ENCODE results near the gene MYOM1.
"Not testable (repeated sequence)": the region's sequence is repeated elsewhere in the genome, so short reads cannot be mapped to it uniquely, and the experiment has no call there.

MYOM1 gene

DNA sequence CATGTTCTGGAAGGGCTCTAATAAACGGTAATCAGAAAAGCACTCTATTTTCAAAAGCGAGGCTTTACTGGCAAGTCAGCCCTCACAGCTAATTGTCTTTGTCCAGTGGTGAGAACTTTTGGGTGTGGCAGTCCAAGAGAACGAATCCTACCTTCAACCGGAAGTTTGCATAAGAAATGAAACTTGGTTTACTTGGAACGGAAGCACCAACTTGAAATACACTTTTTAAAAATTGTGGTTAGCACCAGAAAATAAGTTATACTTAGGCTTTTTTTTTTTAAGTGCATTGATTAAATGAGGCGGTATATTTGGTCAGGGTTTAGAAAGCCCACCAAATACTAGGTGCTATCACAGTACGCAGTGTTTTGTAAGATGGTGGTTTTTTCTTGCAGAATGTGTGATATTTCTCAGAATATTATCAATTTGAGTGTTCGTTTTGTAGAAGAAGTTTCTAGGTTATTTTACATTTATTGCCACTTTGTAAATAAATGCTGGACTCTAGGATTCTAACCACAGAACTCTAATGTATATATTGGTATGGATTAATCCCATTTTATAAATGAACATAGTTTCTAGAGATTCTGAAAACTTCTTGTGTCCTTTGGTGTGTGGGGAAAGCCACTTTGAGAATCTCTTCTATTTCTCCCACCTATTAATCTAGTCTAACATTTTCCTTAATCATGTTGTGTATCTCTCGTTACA, 29.0 kb upstream of the MYOM1 start:
- DNase-seq: no peak

DNA sequence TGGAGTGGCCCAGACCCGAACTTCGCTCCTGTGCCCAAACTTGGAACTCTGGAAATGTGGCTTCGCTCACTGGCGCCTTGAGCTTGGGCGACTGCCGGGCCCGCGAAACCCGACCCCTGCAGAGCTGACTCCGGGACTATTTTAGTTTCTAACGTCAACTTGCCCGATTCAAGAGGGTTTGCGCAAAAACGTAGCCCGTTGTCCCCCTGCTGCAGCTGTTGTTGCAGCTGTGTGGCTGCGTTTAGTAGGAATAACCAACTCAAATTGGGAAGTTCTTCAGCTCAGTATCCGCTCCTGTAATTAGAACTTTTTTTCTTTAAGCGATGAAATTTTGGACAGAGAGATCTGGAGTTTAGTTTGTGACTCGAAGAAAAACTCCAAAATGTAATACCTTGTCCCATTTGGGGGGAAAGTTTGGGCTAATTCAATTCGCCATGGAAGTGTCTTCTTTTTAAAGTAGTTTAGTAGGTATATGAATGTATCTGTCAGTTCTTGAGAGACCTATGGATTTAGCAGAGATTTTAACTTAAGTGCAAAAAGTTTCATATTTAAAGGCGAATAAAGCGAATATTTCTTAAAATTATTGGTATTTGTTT, 28.4 kb upstream of the MYOM1 start:
- DNase-seq: peak; percentile 30

DNA sequence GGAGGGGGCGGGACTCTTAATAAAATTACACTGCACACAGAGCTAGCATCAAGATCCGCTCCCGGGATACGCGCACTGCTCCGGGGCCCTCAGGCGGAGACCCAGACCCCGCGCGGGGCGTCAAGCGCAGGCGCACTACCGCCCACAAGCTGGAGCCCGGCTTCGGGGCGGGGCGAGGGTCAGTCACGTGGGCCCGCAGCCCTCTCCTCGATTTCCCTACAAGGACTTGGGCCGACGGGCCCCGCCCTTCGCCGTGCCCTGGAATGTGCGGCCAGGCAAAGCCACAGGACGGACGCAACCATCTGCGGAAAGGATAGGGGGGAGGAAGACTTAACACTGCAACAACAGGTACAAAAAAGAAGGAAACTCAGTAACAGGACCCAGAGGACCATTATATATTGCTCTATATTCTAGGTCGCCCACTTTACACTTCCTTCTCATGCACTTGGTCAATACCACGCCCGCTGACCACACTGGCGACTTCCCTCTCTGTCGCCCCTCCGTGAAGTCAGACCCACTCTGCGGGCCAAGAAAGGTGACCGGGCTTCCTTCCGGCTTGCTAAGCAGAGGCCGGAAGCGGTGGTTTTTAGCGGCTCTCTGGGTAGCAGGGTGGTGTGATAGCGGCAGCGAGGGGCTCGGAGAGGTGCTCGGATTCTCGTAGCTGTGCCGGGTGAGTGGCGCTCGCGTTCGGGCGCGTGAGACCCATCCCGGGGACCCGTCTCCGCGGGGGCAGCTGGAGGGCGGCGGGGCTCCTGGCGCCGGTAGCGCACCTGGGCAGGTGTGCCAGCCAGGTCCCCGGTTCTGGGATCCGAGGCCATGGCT, 27.7 kb upstream of the MYOM1 start, which contains the start of gene MYL12A:
Gene MYL12A (plus strand): TSS at position 562 of the 822 bp plus-strand sequence. CDS start 5,447 bp downstream, outside the sequence.
- DNase-seq: peak; percentile 88

DNA sequence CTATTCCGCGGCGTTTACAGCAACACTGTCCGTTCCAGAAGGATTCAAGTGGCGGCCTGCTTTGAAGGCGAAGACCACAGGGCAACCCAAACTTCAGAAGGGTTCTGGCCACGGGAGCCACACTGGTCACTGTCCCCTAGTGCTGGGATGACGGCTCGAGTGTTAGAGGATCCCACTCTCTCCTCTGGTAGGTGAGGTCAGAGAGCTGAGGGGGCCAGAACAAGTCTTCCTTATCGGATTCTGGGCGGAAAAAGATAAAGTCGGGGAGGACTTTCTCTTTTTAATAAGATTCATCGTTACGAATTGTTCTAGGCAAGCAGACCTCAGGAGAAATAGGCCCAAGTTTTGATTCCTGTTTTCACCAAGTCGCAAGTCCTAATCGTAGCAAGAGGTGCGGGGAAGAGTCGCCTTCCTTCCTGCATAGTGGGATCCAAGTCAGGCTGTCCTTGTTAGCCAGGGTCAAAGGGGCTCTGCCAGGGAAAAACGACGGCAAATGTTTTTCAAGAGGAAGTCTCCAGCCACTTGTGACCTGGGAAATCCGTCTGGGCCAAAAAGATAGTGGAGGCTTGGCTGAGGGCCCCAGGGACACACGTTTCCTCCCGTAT, 27.0 kb upstream of the MYOM1 start:
- no peak for DNase-seq

DNA sequence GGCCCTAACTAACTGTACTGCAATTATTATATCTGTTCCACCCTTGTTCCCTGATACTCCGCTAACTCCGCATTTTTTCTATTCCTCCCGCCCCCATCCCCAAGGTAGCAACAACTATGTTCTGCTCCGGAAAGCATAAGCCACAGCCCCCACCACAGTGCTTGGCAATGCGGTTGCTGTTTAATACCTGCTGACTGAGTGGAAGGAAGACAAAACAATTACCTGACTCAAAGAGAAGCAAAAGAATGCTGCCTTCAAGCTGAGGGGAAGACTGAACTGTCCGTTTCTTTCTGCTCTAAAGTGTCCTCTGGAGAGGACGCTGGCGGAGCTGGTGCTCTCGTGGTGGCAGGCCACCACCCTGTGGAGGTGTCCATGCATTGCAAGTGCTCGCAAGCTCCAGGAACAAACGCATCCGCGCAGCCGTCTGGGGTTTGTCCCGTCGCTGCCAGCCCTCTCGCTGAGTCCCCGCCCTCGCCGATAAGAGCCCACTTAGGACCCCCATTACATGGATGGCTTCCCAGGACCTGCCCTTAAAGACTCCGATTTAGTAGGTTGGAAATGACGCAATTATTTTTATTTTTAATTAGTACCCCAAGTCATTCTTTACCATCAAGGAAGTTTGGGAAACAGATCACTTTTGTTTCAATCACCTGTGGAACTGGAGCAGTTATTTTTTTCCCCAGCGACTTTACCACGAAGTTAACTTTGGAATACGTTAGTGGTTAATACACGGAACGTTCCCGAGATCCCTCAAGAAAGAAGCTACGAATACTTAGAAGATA, 26.3 kb upstream of the MYOM1 start:
- peak; percentile 41 for DNase-seq

DNA sequence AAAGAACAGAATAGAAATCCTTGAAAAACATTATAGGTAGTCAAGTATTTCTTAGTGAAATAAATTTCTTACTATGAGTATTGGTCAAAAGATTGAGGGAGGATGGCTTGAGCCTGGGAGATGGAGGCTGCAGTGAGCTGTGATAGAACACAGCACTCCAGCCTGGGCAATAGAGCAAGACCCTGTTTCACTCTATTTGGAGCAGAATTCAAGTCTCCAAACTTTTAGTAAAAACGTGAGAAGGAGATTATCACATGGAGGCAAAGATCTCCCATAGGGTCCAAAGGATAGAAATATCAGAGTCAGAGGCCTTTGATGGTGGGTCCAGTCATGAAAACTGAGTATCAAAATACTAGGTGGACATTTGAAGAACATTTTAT, 25.4 kb upstream of the MYOM1 start:
- no peak for DNase-seq

DNA sequence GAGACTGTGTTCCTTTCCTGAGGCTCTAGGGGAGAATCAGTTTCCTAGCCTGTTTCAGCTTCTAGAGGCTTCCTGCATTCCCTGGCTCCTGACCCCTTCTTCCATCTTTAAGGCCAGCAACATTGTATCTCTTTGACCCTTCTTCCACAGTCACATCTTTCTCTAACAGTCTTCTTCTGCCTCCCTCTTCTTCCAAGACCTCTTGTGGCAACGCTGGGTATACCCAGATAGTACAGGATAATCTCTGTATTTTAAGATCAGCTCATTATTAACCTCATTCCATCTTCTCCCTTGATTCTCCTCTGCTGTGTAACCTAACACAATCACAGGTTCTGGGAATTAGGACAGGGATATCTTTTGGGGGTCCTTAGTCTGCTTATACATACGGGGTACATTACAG, 19.0 kb upstream of the MYOM1 start:
- DNase-seq: no peak

DNA sequence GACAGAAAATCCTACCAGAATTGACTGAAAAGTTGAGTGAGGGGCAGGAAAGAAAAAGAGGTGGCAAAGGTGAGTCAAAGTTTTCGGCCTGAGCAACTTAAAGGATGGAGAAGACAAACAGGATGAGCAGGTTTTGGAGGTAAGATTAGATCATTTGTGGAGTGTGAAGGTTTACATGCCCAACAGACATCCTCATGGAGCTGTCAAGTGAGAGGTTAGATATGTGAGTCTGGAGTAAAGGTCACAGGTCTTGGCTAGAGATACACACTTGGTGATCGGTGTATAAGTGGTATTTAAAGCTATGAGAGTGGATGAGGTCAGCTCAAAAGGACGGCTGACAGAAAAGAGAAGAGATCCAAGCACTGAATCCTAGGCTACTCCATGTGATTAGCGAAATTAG, 16.7 kb upstream of the MYOM1 start:
- DNase-seq: no peak

DNA sequence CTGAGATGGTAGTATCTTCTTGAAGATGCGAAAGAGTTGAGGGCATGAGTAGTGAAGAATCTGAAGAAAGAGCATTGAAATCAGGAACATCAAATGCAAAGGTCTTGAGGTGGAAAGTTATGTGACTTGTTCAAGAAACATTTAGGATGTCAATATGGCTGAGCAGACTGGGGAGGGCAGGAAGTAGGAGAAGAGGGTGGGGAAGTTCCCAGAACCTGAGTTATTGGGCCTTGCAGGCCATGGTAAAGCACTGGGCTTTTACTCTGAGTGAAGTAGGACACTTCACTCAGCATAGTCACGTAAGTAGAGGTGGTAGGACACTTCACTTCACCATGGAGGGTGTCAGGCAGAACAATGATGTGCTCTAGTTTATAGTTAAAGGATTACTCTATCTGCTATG, 16.1 kb upstream of the MYOM1 start:
- DNase-seq: no peak

DNA sequence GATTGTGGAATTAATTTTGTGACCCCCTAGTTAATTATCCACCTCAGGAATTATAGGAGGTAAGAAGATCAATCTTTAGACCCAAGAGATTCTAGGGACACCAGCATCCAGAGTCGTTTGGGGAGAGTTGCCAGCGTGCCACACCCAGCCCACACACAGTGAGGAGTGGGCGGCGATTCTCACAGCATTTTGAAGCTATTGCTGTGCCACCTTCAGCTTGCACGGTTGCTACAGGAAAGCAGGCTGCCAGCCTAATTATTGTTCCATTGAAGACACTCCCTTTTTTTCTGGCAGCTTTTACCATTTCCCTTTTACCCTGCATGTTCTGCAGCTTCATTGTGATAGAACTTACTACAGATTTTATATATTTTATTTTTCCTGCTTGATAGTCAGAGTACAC, 14.7 kb upstream of the MYOM1 start:
- DNase-seq: no peak

DNA sequence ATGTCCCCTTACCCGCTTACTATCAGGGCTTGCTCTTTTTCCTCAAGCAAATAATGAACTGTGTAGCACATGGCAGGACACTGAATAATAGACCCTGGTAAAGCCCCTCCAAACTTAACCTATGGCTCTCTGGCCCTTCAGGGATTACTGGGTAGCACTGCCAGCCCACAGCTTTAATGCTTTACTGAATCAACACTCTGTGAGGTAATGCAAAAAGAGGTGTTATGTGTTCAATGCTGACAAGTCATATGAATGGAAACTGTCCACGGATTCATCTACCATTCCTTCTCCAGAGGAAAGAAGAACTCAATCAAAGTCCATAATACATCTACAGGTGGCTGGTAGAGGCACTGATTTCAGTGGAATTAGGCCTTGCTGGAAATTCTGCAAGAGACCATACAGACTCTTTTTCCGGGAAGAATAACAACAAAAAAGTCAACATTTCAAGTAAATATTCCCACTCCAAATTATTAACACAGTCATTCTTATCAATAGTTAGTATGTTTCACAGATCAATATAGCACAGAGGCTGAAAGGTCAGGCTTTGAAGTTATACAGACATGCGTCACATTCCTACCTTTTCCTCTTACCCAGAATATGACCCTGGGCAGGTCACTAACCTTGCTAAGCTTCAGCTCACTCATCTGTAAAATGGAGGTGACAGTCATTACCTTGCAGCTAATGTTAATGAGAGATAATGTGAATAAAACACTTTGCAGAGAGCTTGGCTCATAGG, 13.8 kb upstream of the MYOM1 start:
- no peak for DNase-seq

DNA sequence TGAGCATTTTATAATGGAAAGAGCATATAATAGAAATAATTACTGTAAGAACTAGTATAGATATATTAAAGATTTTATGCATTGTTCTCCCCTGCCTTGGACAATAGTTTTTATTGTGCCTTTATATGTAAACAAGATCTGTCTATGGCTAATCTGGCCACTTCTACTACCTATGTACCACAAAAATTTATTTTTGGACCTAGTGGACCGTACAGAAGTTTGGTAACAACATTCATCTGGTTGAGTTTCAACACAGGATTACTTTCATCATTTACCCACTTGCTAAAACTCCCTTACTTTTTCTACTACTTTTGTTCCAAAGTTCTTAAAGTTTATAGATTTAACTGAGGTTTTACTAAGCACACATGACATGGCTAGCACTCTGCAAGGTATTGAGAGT, 13.2 kb upstream of the MYOM1 start:
- DNase-seq: no peak

DNA sequence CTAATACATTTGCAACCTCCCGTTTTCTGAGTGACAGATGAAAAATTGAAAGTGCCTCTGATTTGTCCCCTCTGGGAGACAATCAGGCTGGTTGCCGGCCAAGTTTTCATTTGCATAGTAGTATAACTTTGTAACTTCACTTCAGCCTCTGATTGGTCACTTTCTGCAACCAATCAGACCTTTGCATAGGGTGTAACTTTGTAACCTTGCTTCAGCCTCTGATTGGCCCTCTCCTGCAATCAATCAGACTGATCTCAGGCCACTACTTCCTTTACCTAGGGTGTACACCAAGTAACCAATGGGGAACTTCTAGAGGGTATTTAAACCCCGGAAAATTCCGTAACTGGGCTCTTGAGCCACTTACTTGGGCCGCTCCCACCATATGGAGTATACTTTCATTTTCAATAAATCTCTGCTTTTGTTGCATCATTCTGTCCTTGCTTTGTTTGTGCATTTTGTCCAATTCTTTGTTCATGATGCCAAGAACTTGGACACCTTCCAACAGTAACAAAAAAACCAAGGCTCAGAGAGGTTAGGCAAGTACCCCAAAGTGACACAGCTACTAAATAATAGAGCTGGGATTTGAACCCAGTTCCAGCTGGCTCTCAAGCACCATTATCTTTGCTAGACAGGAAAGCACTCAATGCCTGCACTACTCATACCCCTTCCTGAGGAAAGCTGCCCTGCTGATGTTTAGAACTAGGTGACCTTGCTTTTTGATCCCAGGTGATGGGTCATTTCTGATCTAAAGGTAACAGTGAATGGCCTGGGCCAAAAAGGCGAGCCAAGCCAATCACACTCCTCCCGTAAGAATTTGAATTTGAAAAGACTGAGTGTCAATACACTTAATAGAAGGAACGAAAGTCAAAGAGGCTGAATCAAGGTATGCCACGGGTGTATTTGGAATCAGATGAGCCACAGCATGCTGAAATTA, 10.9 kb upstream of the MYOM1 start:
- no peak for DNase-seq

DNA sequence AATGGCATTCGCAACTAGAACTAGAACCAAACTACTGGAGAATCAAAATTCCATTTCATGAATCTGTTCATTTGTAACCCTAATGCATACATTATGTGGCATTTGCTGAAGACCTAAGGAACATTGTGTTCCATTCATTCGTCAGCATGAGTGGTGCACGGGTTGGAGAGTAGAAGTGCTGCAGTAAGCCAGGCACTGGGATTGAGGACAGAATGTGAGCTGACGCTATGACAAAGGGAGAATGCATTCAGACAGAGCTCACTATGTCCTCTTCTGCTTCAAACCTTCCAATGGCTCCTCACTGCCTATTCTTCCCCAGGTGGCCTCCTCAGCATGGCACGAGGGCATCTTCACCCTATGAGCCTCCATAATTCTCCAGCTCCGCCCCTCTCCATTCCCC, 6.3 kb upstream of the MYOM1 start:
- no peak for DNase-seq

DNA sequence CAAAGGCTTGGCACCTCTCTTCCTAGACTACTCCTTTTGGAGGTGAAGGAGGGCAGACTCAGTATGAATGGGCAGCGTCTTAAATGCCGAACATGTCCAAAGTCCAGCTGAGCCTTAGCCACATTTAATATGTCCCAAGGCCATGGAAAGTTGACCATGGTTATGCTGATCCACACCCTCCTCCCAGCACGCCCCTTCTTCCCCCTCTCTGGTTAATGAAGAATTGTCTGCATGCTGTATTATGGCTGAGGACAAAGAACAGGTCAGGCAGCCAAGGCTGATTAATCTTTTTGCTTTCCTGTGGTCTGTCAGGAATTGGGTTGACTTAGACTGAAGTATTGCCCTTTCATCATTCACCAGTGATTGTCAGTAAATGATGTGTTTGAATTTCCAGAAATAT, 5.8 kb upstream of the MYOM1 start:
- DNase-seq: no peak

DNA sequence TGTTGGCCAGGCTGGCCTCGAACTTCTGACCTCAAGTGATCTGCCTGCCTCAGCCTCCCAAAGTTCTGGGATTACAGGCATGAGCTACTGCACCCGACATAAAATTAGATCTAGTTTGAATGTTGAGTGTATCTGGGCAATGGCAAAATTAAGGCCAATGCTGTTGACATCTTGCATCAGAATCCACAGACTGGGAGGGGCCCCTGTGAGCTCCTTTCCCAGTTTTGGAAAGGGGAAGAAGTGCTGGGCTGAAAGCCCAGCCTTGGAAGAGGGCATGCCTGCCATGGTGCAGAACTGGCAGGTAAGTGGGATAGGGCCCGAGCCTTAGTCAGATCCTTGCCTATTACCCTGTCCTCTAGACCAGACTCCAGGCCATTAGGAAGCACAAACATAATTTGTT, 4.5 kb upstream of the MYOM1 start:
- no peak for DNase-seq

DNA sequence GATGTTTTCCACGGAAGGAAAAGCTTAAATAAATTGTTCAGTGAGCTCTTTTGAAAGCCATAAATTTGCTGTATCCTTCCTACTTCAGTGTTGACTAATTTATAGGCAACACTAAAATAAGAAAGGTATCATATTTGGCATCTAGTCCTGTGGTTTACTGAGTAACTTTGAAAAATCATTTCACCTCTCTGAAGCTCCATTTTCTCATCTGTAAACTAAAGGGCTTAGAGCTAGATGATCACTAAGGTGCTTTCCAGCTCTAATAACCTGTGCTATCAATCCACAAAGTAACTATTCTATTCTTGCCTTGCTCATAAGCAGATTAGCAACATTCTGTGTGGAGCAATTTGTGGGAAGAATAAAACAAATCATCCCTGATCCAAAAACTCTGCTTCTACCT, 3.6 kb upstream of the MYOM1 start:
- no peak for DNase-seq

DNA sequence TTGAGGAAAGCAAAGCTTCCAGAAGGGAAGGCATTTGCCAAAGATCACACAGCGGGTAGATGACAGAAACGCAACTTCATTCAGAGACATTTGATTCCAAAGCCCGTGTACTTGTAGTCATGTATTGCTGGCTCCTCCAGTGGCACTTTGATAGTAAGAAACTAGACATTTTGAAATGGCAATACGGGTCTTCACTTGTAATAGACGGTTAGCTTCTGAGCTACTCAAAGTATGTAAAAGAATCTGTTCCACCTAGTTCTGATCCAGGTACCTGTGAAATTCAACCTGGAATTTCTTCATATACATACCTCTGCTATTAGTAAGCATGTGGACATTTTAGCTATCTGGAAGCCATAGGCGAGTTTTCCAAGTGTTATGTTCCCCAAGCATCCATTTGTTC, 1.7 kb upstream of the MYOM1 start:
- DNase-seq: no peak

DNA sequence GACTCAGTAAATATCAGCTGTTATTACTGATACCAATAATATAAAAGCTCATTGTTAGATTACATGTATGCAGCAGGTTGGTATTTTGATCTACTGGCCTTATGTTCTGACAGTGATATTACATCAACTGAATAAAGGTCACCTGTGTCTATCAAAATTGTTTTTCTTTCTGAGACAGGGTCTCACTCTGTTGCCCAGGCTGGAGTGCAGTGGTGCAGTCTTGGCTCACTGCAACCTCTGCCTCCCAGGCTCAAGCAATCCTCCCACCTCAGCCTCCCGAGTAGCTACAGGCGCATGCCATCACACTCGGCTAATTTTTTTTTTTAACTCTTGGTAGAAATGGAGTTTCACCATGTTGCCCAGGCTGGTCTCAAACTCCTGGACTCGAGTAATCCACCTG, 1.1 kb upstream of the MYOM1 start:
- not testable (repeated sequence) for DNase-seq

DNA sequence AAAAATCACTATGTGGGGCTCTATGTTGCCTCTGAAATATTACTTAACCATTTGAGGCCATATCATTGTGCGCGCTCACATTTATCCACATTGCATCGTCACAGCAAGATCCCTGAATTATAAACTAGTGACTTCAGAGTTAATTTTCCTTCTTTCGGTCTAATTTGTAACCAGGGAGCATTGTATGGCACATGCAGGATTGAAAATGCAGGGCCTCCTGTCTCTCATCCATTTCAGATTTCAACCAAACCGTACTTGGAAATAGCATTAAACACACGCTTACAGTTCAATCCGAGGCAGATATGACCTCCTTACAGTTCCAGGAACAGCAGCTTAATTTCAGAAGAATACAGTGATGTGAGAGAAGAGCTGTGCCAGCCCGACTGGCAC, 532 bp downstream of the MYOM1 start:
- no peak for DNase-seq

DNA sequence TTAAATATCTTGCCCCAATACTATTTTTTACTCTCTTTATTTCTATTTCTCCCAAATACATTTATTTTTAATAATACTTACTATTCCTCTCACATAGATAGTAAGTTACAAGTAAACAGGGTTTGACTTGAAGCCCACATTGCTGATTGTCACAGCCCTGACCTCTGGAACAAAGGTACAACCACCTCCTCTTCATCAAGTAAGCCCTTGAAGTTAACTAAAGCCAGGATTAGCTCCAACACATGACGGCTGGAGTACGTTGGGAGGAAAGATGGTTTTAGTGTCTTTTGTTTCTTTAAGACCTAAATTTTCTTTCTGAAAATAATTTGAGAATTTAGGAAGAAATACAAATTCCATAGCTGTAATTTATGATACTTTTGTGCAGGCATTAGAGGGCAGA, 949 bp downstream of the MYOM1 start:
- no peak for DNase-seq

All from NCI-H748 treated with DMSO at 0.1 percent for 48 hours (cell line).